ENCODE data around the gene TRIM33.
"Not testable (repeated sequence)": the region's sequence is repeated elsewhere in the genome, so short reads cannot be mapped to it uniquely, and the experiment has no call there.

Gene TRIM33

DNA sequence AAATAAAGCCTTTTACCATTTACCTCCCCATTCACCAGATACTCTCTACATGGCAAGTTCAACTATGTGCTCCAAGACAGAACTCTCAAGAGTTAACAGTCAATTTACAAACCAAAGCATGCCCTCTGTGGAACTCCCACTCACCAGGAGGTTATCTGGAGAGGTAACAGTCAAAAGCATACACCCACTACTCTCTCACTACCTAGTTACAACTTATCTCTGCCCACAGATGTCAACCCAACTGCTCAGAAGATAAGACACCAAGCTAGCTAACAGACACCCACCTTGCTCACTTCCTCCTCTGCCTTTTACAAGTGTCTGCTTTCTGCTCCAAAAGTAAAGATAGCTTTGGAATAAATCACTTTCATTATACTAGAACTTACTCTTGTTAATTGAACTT is 131.0 kb downstream of the TRIM33 start:
- H3K27me3 Mint-ChIP-seq (ENCODE audit: low read depth, poor library complexity) = peaks cover 8% of the 10 kb centered on the region
- no peak overlapping the region for H3K4me3 Mint-ChIP-seq
- peak overlapping the region; percentile 33 for H3K27ac Mint-ChIP-seq
- peaks cover 68% of the 10 kb centered on the region for H3K9me3 Mint-ChIP-seq
- H3K36me3 Mint-ChIP-seq (ENCODE audit: low read depth) = peaks cover 18% of the 10 kb centered on the region
- no peak for DNase-seq
- no peaks in the 10 kb centered on the region for H3K4me1 Mint-ChIP-seq
- TF ChIP-seq, protein P1, sequence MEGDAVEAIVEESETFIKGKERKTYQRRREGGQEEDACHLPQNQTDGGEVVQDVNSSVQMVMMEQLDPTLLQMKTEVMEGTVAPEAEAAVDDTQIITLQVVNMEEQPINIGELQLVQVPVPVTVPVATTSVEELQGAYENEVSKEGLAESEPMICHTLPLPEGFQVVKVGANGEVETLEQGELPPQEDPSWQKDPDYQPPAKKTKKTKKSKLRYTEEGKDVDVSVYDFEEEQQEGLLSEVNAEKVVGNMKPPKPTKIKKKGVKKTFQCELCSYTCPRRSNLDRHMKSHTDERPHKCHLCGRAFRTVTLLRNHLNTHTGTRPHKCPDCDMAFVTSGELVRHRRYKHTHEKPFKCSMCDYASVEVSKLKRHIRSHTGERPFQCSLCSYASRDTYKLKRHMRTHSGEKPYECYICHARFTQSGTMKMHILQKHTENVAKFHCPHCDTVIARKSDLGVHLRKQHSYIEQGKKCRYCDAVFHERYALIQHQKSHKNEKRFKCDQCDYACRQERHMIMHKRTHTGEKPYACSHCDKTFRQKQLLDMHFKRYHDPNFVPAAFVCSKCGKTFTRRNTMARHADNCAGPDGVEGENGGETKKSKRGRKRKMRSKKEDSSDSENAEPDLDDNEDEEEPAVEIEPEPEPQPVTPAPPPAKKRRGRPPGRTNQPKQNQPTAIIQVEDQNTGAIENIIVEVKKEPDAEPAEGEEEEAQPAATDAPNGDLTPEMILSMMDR (IDR thresholded peaks at IDR 0.05) = no peak

DNA sequence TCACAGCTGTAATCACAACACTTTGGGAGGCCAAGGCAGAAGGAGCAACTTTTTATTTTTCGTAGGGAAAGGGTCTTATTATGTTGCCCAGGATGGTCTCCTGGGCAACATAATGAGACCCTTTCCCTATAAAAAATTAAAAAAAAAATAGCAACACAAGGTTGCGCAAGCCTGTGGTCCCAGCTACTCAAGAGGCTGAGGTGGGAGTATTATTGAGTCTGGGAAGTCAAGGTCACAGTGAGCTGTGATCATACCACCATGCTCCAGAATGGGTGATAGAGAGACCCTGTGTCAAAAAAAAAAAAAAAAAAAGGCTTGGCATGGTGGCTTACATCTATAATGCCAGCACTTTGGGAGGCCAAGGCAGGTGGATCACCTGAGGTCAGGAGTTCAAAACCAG is 131.6 kb downstream of the TRIM33 start:
- Mint-ChIP-seq H3K4me3 (no peak overlapping the region), H3K27me3 (ENCODE audit: low read depth, poor library complexity) (peaks cover 8% of the 10 kb centered on the region), H3K36me3 (ENCODE audit: low read depth) (peaks cover 14% of the 10 kb centered on the region), H3K4me1 (no peaks in the 10 kb centered on the region), H3K27ac (no peak overlapping the region), H3K9me3 (peaks cover 64% of the 10 kb centered on the region)
- DNase-seq = no peak
- TF ChIP-seq, protein P1 (IDR thresholded peaks at IDR 0.05) = no peak

DNA sequence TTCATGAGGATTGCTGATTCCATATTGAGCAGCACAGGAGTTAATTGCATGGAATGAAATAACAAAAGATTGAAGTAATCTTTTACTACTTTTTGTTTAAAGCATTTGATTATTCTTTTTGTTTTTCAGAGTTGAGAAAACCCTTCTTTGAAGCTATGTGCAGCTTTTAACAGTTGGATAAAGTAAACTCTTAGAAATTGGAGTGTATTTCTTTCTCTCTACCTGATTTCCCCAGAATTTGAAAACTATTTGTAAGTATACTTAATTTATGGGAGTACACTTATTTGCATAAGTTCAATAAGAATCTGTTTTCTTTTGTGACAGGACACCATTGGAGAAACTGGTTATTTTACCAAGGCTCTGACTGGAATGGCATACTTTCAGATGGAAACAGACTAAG is 133.6 kb downstream of the TRIM33 start:
- Mint-ChIP-seq H3K27me3 (ENCODE audit: low read depth, poor library complexity) (peaks cover 6% of the 10 kb centered on the region), H3K4me3 (no peak overlapping the region), H3K4me1 (no peaks in the 10 kb centered on the region), H3K27ac (no peak overlapping the region), H3K9me3 (peaks cover 63% of the 10 kb centered on the region), H3K36me3 (ENCODE audit: low read depth) (peaks cover 22% of the 10 kb centered on the region)
- TF ChIP-seq, protein P1 (IDR thresholded peaks at IDR 0.05) = no peak
- DNase-seq = no peak

DNA sequence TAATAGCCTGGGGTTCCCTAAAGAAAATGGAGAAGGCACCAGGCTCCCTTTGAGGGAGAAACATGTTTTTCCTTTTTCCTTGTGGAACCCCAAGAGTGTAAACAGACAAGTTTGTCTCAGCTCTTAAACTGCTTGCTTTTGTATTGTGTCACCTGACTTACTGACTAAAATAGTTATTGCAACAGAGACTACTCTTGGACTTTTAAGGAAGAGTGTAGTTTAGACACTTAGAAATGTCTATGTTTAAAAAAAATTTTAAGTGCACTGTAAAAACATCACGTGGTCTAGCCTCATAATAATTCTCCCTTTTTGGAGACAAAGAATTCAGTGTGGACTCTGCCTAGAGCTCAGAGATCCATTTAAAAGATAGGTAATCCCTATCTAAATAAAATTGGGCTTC is 141.1 kb downstream of the TRIM33 start:
- no peak overlapping the region for H3K4me3 Mint-ChIP-seq
- H3K36me3 Mint-ChIP-seq (ENCODE audit: low read depth) = peaks cover 9% of the 10 kb centered on the region
- H3K4me1 Mint-ChIP-seq = no peaks in the 10 kb centered on the region
- DNase-seq = no peak
- TF ChIP-seq, protein P1 (IDR thresholded peaks at IDR 0.05) = no peak
- no peak overlapping the region for H3K27ac Mint-ChIP-seq
- H3K9me3 Mint-ChIP-seq = peaks cover 37% of the 10 kb centered on the region
- no peaks in the 10 kb centered on the region for H3K27me3 Mint-ChIP-seq (ENCODE audit: low read depth, poor library complexity)

DNA sequence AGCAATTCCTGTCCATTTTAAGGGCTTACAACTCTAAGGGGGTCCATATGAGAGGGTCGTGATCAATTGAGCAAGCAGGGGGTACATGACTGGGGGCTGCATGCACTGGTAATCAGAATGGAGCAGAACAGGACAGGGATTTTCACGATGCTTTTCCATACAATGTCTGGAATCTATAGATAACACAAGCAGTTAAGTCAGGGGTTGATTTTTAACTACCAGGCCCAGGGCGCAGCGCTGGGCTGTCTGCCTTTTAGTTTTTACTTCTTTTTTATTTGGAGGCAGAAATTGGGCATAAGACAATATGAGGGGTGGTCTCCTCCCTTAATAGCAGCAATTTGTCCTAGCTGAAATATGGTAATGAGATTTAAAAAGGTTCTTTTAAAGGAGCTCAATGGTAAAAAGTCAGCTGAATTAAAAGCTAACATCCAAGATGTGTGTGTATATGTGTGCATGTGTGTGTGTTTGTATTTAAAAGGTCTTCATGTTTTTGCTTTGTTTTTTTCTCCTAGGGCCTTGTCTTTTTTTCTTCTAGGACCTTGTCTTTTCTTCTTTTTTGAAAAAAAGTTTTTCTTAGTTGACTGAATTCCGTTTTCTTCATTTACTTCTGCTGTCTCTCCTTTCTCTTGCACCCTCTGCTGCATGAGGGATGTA is 141.6 kb downstream of the TRIM33 start:
- not testable (repeated sequence) for H3K4me3 Mint-ChIP-seq; DNase-seq; H3K4me1 Mint-ChIP-seq; H3K27ac Mint-ChIP-seq; H3K36me3 Mint-ChIP-seq (ENCODE audit: low read depth); H3K27me3 Mint-ChIP-seq (ENCODE audit: low read depth, poor library complexity)
- peaks cover 41% of the 10 kb centered on the region for H3K9me3 Mint-ChIP-seq

DNA sequence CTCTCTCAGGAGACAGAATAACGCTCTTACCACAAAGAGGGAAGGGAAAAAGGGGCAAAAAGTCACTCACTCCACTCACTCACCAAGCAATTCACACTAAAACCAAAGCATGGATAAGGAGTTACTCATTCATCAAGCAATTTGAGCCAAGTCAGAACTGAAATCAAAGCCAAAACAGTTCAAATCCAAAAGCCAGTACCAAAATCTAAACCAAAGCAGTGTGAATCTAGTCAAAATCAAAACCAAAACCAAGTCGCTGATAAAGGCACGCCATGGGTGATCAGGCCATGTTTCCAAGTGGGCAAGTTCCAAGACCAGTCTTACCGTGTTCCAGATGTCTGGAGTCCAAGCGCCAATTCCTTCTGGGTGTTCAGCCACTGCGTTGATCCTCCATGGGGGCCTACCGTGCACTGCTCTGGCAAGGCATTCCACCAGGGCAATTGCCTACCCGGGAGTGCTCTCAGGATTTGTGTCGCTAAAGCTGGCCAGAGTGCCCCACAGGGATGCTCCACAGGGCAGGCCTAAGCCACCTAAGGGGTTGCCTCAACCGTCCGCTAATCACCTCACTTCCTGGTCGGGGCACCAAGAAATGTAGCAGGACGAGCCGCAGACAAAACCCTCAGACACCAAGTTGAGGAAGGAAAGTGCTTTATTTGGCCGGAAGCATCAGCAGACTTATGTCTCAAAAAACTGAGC is 142.3 kb downstream of the TRIM33 start:
- no peaks in the 10 kb centered on the region for H3K4me1 Mint-ChIP-seq
- peaks cover 3% of the 10 kb centered on the region for H3K36me3 Mint-ChIP-seq (ENCODE audit: low read depth)
- DNase-seq = no peak
- peaks cover 40% of the 10 kb centered on the region for H3K9me3 Mint-ChIP-seq
- H3K27me3 Mint-ChIP-seq (ENCODE audit: low read depth, poor library complexity) = no peaks in the 10 kb centered on the region
- TF ChIP-seq, protein P1 (IDR thresholded peaks at IDR 0.05) = no peak
- no peak overlapping the region for H3K27ac Mint-ChIP-seq
- H3K4me3 Mint-ChIP-seq = no peak overlapping the region

Data from nephron progenitor cell (in vitro differentiated cells).